NK-92 (cell line): ENCODE data around the gene SLC16A12.

ENCODE experiments used
- DNase-seq: peaks from one replicate; lab custom pipeline; 2025; ENCODE audit not compliant: unreplicated experiment; lab: John Stamatoyannopoulos, UW

The SLC16A12 gene

DNA sequence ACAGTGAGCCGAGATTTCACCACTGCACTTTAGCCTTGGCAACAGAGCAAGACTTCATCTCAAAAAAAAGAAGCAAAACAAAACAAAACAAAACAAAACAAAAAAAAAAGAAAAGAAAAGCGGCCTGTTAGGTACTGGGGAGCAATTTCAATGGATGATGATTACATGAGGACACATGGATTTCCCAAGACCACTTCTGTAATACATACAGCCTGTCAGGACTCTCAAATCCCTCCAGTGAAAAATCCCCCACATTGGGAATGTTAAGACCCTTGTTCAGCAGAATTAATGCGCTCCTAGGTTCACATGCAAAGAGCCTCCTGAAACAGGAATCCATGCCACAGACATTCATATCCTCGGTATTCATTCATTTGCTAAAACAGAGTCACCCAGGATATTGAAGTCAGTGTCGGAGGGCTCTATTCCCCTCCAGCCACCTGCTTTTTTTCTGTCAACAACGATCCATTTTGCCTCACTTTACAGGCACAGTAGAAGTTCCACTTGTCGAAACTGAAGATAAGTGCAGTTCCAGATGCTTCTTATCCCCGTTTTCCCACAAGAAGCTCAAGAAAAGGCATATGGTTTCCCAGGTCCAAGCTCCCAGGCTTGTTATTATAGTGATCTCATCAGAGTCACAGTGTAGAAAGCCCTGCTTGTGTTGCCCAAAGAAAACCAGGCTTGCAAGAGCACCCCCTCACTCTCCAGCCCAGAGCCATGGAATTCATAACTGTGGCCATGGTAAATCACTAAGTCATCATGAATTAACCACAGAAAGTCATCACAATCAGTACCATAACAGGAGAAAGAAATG is 20.2 kb downstream of the SLC16A12 start:
- no peak for DNase-seq

DNA sequence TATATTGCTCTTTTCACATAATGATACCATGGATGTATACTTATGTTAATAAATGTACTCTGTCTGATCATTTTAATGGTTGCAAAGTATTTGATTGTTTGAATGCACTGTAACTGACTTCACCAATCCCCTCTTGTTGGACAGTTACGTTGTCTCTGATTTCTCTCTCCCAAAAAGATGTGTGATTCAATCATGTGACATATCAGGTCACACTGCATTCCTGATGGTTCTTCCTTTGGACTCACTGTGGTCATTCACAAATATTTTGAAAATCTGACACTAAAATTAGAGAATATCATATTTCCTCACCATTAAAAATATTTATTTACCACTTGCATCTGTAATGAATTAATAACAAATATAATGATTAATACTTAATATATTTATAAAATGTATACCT is 22.2 kb downstream of the SLC16A12 start:
- DNase-seq, result no peak

DNA sequence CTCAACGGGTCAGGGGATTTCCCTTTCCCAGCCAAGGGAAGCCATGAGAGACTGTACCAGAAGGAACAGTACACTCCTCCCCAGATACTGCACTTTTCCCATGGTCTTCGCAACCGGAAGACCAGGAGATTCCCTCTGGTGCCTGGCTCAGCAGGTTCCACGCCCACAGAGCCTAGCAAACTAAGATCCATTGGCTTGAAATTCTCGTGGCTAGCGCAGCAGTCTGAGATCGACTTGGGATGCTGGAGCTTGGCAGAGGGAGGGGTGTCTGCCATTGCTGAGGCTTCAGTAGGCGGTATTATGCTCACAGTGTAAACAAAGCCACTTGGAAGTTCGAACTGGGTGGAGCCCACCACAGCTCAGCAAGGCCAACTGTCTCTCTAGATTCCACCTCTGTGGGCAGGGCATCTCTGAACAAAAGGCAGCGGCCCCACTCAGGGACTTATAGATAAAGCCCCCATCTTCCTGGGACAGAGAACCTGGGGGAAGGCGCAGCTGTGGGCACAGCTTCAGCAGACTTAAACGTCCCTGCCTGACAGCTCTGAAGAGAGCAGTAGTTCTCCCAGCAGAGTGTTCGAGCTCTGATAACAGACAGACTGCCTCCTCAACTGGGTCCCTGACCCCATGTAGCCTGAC is 29.6 kb downstream of the SLC16A12 start:
- no peak for DNase-seq

DNA sequence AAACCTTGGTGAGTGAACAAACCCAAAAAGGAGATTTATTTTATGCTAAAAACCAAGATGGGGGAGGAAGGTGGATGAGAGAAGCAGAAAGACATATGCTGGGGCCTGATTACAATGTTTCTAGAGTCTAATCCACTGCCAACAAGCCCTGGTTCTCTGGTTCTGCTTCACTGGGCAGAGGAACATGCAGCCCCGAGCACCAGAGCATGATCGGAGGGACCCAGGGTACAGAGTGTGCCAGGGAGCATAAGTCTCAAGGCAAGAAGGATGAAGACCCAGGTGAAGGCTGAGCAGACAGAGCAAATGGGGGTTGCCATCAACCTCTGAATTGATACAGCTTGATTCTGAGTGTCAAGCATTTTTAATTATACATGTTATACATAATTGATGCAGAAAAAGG is 30.7 kb downstream of the SLC16A12 start:
- DNase-seq, result no peak

DNA sequence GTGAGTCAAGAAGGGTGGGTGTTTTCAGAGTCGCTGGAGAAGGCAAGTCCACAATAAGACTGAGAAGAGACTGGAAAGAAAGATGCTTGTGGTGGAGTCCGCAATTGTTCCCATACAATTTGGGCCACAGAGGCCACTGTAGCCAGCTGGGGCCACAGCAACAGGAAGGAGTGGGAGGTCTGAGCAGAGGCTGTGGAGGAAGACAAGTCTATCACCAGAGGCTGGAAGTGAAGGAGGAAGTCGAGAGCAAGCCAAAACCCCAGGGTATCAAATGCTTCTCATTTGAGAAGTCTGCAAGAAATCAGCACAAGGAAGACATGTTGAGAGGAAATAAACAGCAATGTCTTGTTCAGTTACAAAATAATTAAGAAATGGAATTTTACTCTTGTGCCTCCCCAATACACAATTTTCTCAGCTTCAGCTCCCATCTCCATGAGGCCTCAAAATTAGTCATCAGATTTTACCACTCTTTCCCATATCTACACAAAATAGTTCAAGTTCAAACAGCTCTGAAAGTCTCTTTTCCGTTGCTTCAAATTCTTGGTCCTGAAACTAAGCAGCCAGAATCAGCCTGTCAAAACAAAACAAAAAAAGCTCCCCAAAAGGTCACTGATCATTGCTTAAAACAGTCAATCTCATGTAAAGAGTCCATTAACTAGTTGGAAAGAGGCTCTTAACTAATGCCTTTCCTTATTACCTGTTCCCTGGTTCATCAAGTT is 31.6 kb downstream of the SLC16A12 start:
- no peak for DNase-seq

DNA sequence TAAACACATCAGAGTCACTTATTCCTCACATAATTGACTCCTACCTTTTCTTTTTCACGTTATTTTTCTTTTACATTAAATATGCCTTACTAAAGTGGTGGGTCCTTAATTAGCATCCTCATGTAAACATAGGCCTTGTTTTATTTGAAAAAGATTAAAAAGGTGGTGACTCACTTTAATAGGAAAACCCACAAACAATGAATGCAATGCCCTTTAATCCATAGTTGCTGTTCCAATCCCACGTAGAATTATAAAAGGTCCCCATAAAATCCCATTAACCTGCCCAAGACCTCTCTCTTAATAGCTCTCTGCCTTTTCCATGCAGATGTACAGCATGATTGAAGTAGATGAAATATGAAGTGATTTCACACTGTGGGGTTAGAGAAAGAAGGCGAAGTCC is 32.2 kb downstream of the SLC16A12 start:
- DNase-seq, result no peak

DNA sequence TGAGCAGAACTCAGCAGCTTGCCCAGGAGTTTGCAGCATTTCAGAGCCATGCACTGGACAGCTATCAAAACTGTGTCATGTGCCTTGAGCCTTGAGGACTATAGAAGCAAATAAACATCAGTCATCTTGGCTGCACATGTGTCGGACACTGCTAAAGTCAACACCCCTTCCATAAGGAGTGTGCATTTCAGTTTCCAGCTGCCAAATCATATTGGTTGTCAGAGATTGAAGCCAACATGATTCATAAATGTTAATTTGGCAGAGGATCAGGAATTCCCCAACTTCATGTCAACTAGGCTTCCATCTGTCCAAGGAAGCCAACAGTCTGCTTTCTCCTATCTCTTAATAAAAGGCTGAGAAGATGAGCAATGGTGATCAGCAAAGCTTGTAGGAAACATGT is 32.8 kb downstream of the SLC16A12 start:
- no peak for DNase-seq

DNA sequence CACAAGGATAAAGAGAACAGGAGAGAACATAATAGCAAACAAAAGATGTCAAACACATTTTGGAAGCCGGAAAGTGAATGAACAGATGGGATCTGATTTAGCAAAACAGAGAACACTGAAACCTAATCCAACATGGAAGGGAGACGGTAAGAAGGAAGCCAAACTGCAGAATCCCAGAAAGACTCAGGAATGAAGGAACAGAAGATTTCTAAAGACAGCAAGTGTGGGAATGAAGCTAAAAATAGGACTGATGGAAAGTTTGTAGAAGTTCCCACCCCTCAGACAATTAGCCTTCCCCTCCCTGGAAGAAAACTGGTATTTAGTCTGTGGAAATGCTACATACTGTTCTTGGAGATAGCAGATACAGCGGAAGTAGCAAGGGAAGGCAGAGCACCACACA is 40.8 kb downstream of the SLC16A12 start:
- DNase-seq, result no peak

DNA sequence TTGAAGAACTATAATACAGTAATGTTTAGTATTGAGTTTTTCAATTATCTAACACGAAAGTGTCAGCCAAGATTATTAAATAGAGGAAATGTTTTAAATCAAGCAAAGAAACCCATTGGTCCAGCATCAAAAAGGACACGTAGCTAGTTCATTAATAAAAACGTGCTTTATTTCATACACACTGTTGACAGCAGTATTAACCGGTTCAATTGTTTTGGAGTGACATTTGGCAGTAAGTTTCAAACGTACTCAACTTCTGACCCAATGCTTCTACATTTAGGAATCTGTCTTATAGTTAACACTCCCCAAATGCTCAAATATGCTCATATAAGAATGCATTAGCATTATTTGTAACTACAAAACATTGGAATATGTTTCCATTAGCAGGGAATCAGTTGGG is 41.3 kb downstream of the SLC16A12 start:
- no peak for DNase-seq

DNA sequence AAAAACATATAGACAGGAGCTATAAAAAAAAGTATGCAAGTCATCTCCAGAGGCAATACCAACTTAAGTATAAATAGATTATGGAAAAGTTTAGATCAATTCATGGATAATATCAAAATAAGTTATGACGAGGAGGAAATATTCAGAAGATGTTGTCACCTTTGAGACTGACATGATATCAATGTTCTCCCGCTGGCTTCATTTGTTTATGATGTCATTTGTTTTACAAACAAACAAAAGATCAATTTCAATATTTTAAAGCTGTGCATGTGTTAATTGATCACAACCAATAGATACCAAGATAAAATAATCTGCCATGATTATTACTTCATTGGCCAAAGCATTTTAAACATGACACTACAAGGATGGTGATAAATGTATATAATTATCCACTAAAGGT is 43.5 kb downstream of the SLC16A12 start:
- no peak for DNase-seq

DNA sequence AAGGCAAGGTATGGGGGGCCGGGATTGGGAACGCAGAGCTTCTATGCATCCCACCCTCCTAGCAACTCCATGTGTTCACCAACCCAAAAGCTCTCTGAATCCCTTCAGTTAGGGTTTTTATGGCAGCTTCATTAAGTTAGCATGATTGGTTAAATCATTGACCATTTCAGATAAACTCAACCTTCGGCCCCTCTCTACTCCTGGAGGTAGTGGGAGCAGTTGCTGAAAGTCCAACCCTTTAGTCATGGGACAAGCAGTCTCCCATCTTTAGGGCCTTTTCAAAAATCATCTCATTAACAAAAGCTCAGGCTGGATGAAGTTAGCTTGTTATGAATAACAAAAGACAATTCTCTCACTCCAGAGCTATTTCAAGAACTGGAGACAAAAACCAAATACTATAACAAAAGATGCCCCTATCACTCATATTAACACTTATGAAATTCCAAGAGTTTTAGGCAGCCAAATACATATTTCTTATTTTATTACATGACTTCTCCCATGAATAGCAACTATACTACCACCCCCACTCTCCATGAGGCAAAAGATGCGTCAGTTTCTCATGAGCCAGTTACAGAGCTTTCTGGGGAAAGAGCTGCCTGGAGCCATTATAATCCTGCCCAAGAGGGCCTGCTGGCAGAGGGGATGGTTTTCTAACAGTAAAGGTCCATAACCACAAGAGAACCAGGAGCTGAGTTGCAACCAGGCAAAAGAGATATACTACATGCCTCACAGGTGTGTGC is 44.6 kb downstream of the SLC16A12 start:
- no peak for DNase-seq

DNA sequence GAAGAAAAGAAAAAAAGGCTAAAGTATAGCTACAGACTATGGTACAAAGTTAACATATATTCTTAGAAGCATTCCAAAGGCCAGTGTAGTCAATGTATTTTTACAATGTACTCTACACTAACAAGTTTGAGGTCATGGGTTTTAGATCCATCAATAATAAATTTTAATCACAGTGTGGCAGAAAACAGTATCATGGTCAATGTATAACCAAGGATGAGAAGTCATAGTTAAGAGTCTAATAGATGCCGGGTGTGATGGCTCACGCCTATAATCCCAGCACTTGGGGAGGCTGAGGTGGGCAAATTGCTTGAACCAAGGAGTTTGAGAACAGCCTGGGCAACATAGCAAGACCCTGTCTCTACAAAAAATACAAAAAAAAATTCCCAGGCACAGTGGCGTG is 53.1 kb downstream of the SLC16A12 start:
- no peak for DNase-seq

DNA sequence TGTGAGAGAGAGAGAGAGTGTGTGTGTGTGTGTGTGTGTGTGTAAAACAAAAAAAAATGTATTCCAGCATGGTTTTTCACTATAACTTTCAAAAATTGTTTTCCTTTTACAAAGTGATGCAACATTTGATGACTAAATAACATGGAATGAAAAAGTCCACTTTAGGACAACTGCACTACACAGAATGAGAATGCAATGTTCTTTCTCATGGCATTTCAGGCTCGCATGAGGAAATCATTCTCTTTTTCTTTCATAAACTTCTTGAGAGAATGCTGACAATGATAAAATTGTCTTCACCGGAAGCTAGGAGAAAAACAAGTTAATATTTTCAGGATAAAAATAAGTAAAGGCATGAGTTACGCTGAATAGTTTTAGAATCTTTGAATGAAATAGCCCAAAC is 53.7 kb downstream of the SLC16A12 start:
- DNase-seq, result no peak

DNA sequence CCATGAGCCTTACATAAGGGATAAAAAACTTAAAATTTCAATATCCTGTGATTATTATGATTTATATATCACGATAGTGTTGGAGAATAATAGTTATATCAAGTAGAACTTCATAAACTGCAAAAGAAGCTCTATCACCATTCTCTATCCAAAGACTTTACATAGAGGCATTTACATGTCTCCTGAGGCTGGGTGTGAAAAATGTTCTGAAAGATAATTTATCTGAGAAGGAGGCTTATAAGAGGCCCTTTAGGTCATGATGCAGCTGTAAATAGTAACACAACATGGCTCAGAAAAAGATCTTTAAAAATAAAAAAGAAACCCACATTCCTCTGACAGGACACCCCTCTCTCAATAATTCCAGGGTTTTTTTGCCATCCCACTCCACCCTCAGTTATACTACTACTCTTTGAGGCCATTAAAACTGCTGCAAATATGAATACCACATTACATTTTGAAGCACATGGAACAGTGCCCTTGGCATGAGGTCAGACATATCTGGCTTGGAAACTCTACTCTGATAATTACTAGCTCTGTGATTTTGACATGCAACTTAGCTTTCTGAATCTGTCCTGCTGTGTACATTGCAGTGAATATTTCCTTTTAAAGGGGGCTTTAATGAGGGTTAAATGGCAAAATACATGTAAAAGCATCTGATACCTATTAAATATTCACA is 55.5 kb downstream of the SLC16A12 start:
- DNase-seq, result no peak

DNA sequence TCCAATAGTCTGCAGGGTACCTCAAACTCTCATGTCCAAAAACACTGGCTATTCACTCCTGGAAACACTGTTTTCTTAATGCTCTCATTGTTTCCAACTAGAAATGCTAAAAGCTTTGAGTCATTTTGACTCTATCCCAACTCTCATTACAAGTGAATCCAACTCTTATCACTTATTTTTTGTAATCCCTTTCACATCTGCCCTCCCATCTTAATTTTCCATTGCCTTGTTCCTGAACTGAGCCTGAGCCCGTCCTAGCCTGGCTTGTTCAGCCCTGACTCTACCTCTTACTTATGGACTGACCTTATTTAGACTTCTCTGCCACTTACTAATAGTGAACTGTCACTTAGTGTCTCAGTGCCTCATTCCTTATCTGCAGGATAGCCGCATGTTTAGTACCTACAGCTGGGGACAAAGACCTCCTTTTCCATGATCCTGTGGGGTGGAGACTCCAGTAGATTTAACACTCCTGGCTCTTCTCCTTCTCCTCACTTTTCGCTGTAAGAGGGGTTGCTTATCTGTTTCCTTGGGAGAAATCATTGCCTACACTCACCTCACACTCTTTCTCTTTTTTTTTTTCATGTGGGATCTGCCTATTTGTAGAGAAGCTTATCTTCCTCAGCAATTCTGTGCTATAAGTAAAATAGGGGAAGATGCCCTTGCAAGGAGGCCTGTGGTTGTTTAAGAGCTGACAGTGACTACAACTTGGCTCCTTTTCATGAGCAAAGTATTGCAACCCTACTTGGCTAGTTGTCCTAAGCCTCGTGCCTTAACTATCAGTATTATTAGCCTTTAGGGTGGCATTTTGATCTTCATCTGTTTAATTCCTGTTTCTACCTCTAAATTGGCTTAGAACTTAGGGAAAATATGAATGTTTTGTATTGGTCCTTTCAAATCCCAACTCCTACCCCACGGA is 56.4 kb downstream of the SLC16A12 start:
- DNase-seq, result no peak

DNA sequence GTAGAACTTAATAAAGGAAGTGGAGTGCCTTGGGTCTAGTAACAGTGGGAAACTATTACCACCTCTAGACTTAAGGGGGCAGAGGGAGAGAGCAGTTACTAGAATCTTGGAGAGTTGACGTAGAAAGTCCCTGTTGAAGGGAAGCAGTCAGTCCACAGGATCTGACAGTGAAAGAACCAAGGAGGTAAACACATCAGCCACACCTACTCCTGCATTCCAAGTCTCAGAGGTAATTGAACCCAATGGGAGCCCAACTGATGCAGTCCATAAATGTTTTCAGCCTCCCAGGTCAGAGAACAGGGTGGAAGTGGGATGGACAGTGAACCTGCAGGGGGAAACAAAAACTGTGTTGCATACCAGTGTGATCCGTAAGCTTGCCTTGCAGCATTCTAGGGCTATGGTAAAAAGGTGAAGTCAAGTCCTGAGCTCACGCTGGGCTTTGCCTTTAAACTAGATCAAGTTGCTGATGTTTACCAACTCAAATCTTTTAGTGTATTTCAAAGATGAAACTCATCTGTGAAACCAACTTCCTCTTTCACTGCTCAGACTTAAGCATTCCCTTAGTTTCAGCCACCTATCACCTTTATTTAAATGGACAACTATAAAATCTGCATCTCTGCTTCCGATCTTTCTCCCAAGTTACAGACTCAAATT is 57.2 kb downstream of the SLC16A12 start:
- DNase-seq, result no peak

DNA sequence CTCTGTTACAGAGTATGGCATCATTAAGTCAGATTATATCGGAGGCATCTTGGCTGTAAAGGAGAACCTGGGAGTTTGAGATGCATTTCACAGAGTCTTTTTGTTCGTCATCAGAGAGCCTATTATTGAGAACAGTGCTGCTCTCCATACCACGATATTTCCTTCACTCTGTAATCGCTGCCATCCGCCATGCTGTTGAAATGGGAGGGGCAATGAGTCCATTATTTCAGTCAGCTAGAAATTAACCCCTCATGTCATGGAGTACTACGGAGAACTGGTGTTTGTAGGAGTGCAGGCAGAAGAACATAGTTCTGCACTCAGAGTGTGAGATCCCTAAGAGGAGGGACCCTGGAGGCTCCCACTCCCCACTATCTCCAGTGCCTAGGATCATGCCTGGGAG is 59.2 kb downstream of the SLC16A12 start:
- no peak for DNase-seq

DNA sequence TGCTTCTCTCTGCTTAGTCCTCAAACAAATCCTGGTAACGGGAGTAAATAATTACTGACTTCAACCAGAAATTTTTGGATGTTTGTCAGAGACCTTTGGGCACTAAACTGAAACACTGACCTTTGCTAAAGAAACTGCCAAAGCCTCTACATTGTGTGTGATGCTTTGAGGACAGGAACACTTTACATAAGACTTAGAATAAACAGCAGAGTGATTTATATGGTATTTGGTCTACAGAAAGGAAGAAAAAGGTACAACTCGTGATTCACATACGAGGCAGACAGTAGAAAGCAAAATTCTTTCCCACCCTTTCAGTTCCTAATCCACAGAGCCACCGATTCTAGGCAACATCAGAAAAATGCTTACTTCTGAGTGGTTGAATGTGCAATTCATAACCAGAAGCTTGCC is 59.8 kb downstream of the SLC16A12 start:
- DNase-seq, result no peak

DNA sequence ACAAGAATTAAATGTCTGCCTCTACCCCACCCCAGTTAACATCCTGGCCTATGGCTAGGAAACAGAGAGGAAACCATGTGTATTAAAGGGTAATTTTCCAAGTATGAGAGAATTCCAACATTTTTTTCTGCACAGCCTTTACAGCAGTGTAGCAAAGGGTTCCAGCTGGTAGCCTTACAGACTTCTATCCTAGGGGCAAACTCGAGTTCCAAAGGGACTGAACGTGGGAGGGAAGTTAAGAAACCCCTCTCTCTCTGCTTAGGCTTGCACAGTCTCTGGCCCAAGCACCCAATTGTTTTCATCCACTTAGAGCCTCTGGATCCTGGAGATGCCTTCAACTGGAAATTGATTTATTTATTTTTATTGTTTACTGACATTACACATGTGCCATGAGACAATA is 60.3 kb downstream of the SLC16A12 start:
- DNase-seq, result no peak
